Measurements from ENCODE around the gene ATP8B2. TPM values are rescaled to one million over a fixed set of nuclear protein-coding genes. Genes with fewer than 3 reads are reported as not detected.

Gene ATP8B2
- polyA plus RNA-seq, 1 of the 3 experiments (the other 2 are of a cell fraction) = 50.7 TPM

DNA sequence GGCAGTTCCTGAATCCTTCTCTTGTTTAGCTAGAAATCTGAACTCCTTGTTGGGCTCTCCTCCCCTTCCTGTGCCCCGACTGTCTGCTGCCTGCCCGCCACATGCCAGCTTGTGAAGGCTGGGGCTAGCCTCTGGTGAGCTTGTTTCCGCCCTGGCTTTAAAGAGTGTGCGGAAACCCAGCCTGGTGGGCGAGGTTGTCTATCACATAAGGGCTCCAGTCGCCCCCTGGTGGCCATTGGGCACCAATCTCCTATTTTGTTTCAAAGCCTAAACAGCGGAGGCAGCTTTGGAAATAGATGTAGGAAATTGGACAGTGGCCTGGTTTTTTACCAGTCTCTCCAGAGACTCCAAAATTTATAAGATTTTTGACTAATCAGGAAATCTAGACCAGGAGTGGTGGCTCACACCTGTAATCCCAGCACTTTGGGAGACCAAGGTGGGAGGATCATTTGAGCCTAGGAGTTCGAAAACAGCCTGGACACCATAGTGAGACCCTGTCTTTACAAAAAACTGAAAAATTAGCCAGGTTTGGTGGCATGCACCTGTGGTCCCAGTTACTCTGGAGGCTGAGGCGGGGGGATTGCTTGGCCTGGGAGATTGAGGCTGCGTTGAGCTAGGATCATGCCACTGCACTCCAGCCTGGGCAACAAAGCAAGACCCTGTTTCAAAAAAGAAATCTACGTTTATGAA, 9.8 kb downstream of the ATP8B2 start:
- H3F3A ChIP-seq (replicated peaks; ENCODE audit: insufficient read depth) = peaks cover 11% of the 10 kb centered on the region
- WGBS (ENCODE audit: low lambda C conversion rate) = 42% methylated on average over 11 of the region's 11 CpGs
- H3K79me2 ChIP-seq (ENCODE audit: insufficient read depth) = no peaks in the 10 kb centered on the region
- H3K4me3 ChIP-seq (ENCODE audit: low read depth in 2 of 2, low read length in 1 of 2) = peak overlapping the region in 1 of 2 experiments; percentile 10; a peak in 1 of 4 replicates
- H3K27ac ChIP-seq (ENCODE audit: low read depth in 2 of 2, low read length in 1 of 2) = peak overlapping the region; percentile 25 to 47; a peak in 3 of 4 replicates
- H3K4me1 ChIP-seq (ENCODE audit: control insufficient read depth in 1 of 2, insufficient read depth in 2 of 2, low read depth in 1 of 2, low read length in 1 of 2) = peaks cover 0 to 7% of the 10 kb centered on the region in 2 experiments; a peak in 2 of 4 replicates
- H2AFZ ChIP-seq (ENCODE audit: low read depth) = no peak overlapping the region
- POLR2A ChIA-PET = interaction anchor here (0.6 to 1.0 kb wide), 3 partner anchors 16 to 61 kb away, joined by 3 to 4 read pairs (median 3); no protein-coding TSS in a partner anchor
- H3K9ac ChIP-seq = no peak overlapping the region
- H4K20me1 ChIP-seq (ENCODE audit: insufficient read depth) = peaks cover 6% of the 10 kb centered on the region; the same call in 1 of the 2 replicates
- no peak overlapping the region for H3K4me2 ChIP-seq
- H3K36me3 ChIP-seq (replicated peaks in 1 of 2; ENCODE audit: control insufficient read depth in 1 of 2, insufficient read depth in 2 of 2, low read length in 1 of 2) = peaks cover 60 to 64% of the 10 kb centered on the region in 2 experiments
- TF ChIP-seq MEF2A (IDR thresholded peaks at IDR 0.05; ENCODE audit: borderline replicate concordance, low read depth) (no peak), SMC3 (IDR thresholded peaks at IDR 0.05; ENCODE audit: low read depth, low read length) (peak; percentile 74), RFX5 (IDR thresholded peaks at IDR 0.05; ENCODE audit: low read length) (no peak), SIN3A (IDR thresholded peaks at IDR 0.05; ENCODE audit: borderline replicate concordance, low read depth, low read length) (0 out of 2 replicates have a peak, but pooled peaks have one; percentile 29), RAD21 (IDR thresholded peaks at IDR 0.05; ENCODE audit: low read length) (peak; percentile 77), MXI1 (IDR thresholded peaks at IDR 0.05; ENCODE audit: low read depth, low read length) (peak; percentile 53)
- TF ChIP-seq, protein P1, sequence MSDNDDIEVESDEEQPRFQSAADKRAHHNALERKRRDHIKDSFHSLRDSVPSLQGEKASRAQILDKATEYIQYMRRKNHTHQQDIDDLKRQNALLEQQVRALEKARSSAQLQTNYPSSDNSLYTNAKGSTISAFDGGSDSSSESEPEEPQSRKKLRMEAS (IDR thresholded peaks at IDR 0.05; ENCODE audit: low read depth) = peak; percentile 27; the same call in 1 of the 2 replicates
- TF ChIP-seq, protein P2, sequence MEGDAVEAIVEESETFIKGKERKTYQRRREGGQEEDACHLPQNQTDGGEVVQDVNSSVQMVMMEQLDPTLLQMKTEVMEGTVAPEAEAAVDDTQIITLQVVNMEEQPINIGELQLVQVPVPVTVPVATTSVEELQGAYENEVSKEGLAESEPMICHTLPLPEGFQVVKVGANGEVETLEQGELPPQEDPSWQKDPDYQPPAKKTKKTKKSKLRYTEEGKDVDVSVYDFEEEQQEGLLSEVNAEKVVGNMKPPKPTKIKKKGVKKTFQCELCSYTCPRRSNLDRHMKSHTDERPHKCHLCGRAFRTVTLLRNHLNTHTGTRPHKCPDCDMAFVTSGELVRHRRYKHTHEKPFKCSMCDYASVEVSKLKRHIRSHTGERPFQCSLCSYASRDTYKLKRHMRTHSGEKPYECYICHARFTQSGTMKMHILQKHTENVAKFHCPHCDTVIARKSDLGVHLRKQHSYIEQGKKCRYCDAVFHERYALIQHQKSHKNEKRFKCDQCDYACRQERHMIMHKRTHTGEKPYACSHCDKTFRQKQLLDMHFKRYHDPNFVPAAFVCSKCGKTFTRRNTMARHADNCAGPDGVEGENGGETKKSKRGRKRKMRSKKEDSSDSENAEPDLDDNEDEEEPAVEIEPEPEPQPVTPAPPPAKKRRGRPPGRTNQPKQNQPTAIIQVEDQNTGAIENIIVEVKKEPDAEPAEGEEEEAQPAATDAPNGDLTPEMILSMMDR (IDR thresholded peaks at IDR 0.05) = peak; percentile 92
- TF ChIP-seq, protein P3, sequence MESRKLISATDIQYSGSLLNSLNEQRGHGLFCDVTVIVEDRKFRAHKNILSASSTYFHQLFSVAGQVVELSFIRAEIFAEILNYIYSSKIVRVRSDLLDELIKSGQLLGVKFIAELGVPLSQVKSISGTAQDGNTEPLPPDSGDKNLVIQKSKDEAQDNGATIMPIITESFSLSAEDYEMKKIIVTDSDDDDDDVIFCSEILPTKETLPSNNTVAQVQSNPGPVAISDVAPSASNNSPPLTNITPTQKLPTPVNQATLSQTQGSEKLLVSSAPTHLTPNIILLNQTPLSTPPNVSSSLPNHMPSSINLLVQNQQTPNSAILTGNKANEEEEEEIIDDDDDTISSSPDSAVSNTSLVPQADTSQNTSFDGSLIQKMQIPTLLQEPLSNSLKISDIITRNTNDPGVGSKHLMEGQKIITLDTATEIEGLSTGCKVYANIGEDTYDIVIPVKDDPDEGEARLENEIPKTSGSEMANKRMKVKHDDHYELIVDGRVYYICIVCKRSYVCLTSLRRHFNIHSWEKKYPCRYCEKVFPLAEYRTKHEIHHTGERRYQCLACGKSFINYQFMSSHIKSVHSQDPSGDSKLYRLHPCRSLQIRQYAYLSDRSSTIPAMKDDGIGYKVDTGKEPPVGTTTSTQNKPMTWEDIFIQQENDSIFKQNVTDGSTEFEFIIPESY (IDR thresholded peaks at IDR 0.05; ENCODE audit: borderline replicate concordance, low read depth) = no peak
- no peaks in the 10 kb centered on the region for H3K9me2 ChIP-seq
- CTCF ChIA-PET = interaction anchor here (0.6 to 6.7 kb wide), 50 partner anchors 9 to 233 kb away, joined by 3 to 99 read pairs (median 4); partner anchors contain the start of genes AQP10, ATP8B2, CHRNB2 and HAX1
- no peaks in the 10 kb centered on the region for H3K27me3 ChIP-seq (ENCODE audit: insufficient read depth)
- DNase-seq = peak; percentile 88
- H3K9me3 ChIP-seq = no peaks in the 10 kb centered on the region

DNA sequence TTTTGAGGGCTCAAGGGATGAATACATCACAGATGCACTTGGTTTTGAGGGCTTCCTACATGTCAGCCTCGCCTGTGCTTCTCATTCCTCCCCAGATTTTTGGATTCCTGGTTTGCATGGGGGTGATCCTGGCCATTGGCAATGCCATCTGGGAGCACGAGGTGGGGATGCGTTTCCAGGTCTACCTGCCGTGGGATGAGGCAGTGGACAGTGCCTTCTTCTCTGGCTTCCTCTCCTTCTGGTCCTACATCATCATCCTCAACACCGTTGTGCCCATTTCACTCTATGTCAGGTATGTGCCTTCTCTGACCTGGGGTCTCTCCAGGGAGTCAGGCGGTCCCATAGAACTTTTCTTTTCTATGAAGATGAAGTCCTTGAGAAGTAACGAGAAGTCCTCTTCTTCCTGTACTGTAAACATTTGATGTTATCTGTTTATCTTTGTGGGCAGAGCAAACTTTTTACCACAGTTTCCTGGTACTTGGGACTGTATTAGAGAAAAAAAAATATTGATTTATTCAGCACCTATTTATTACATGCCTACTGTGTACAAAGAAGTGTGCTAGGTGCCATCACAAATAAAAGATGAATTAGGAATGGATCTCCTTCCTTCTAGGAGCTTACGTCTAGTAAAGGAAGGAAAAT, 12.0 kb downstream of the ATP8B2 start:
- H3K36me3 ChIP-seq (replicated peaks in 1 of 2; ENCODE audit: control insufficient read depth in 1 of 2, insufficient read depth in 2 of 2, low read length in 1 of 2) = peaks cover 49 to 65% of the 10 kb centered on the region in 2 experiments
- no peaks in the 10 kb centered on the region for H3K27me3 ChIP-seq (ENCODE audit: insufficient read depth)
- ChIA-PET CTCF (interaction anchor here (2.9 to 6.7 kb wide), 4 partner anchors 7 to 139 kb away, joined by 28 to 99 read pairs (median 48); partner anchors contain the start of gene ATP8B2), POLR2A (no interaction called here)
- H3K4me2 ChIP-seq = no peak overlapping the region
- peaks cover 0 to 7% of the 10 kb centered on the region in 2 experiments; a peak in 2 of 4 replicates for H3K4me1 ChIP-seq (ENCODE audit: control insufficient read depth in 1 of 2, insufficient read depth in 2 of 2, low read depth in 1 of 2, low read length in 1 of 2)
- no peak overlapping the region for H3K9ac ChIP-seq
- peaks cover 11% of the 10 kb centered on the region for H3F3A ChIP-seq (replicated peaks; ENCODE audit: insufficient read depth)
- no peak overlapping the region for H2AFZ ChIP-seq (ENCODE audit: low read depth)
- H3K9me3 ChIP-seq = no peaks in the 10 kb centered on the region
- DNase-seq = no peak
- WGBS (ENCODE audit: low lambda C conversion rate) = 93% methylated on average over 8 of the region's 8 CpGs
- no peaks in the 10 kb centered on the region for H3K9me2 ChIP-seq
- no peak overlapping the region for H3K27ac ChIP-seq (ENCODE audit: low read depth in 2 of 2, low read length in 1 of 2)
- no peak overlapping the region for H3K4me3 ChIP-seq (ENCODE audit: low read depth in 2 of 2, low read length in 1 of 2)
- no peaks in the 10 kb centered on the region for H4K20me1 ChIP-seq (ENCODE audit: insufficient read depth)
- no peaks in the 10 kb centered on the region for H3K79me2 ChIP-seq (ENCODE audit: insufficient read depth)
- TF ChIP-seq, protein P2 (IDR thresholded peaks at IDR 0.05) = no peak
- no peak for TF ChIP-seq RAD21 (IDR thresholded peaks at IDR 0.05; ENCODE audit: low read length)
- no peak for TF ChIP-seq MEF2A (IDR thresholded peaks at IDR 0.05; ENCODE audit: borderline replicate concordance, low read depth)
- no peak for TF ChIP-seq TEAD4 (IDR thresholded peaks at IDR 0.05; ENCODE audit: borderline replicate concordance, insufficient read depth)
- no peak for TF ChIP-seq SIN3A (IDR thresholded peaks at IDR 0.05; ENCODE audit: borderline replicate concordance, low read depth, low read length)
- no peak for TF ChIP-seq TAF1 (IDR thresholded peaks at IDR 0.05; ENCODE audit: borderline replicate concordance, low read depth, low read length)
- TF ChIP-seq, protein P3 (IDR thresholded peaks at IDR 0.05; ENCODE audit: borderline replicate concordance, low read depth) = no peak
- TF ChIP-seq POLR2AphosphoS5 (IDR thresholded peaks at IDR 0.05; ENCODE audit: low read depth, low read length) = no peak
- TF ChIP-seq GABPA (IDR thresholded peaks at IDR 0.05; ENCODE audit: low read depth) = no peak
